A549 (cell line): Measurements from ENCODE around the gene MITF.

Experiments
- BHLHE40 ChIP-seq: IDR thresholded peaks from 2 replicates; pipeline ENCODE4 v1.6.1; 2012; ENCODE audit warnings: low read depth, low read length, inconsistent platforms
- CBX2 ChIP-seq: fragments of 200-600 bp; sonication (generic); IDR thresholded peaks from 2 replicates; pipeline ENCODE4 v1.6.1; 2016; ENCODE audit warnings: low read depth, mild to moderate bottlenecking, borderline replicate concordance
- CEBPB ChIP-seq, 2 experiments: fragments of >200 bp in 1 of 2; sonication (Bioruptor Twin) in 1 of 2; formaldehyde crosslinking in 1 of 2; IDR thresholded peaks; 2 replicates each; pipeline ENCODE4 v1.6.1; 2012 to 2016
- CHD4 ChIP-seq: fragments of 200-600 bp; sonication (generic); IDR thresholded peaks from 2 replicates; pipeline ENCODE4 v1.6.1; 2016; ENCODE audit warnings: antibody characterized with exemption, mild to moderate bottlenecking, borderline replicate concordance
- CTCF ChIP-seq: fragments of >200 bp; sonication (Bioruptor Twin); formaldehyde crosslinking; IDR thresholded peaks from 3 replicates; pipeline ENCODE4 v1.5.1; 2016
- EHF ChIP-seq: fragments of 250-450 bp; sonication (Bioruptor Pico); IDR thresholded peaks from 2 replicates; pipeline ENCODE4 v1.5.0; 2020; ENCODE audit warnings: mild to moderate bottlenecking
- HEYL ChIP-seq: fragments of 250-450 bp; sonication (Bioruptor Pico); IDR thresholded peaks from 2 replicates; pipeline ENCODE4 v1.8.0; 2021; ENCODE audit warnings: mild to moderate bottlenecking, moderate library complexity
- HMGXB4 ChIP-seq: fragments of 250-450 bp; sonication (Bioruptor Pico); IDR thresholded peaks from 2 replicates; pipeline ENCODE4 v1.5.0; 2021; ENCODE audit warnings: mild to moderate bottlenecking, moderate library complexity, borderline replicate concordance
- MAX ChIP-seq: IDR thresholded peaks from 2 replicates; pipeline ENCODE4 v1.6.1; 2012
- MYC ChIP-seq: IDR thresholded peaks from 2 replicates; pipeline ENCODE4 v1.6.1; 2012; ENCODE audit warnings: mild to moderate bottlenecking, inconsistent platforms, low read length, improper control_type of control experiment, borderline replicate concordance
- RAD21 ChIP-seq, 2 experiments: fragments of >200 bp in 1 of 2; sonication (Bioruptor Twin) in 1 of 2; formaldehyde crosslinking in 1 of 2; IDR thresholded peaks in 1 of 2; conservative IDR thresholded peaks in 1 of 2; 2 replicates in 1 of 2; 3 replicates in 1 of 2; pipeline ENCODE4 v1.6.1; 2012 to 2018; ENCODE audit warnings: inconsistent platforms in 1 of 2
- RFX5 ChIP-seq: fragments of 450-650 bp; IDR thresholded peaks from 2 replicates; pipeline ENCODE4 v1.7.1; 2014; ENCODE audit warnings: antibody characterized with exemption, mild to moderate bottlenecking, moderate library complexity
- USF2 ChIP-seq: fragments of 450-650 bp; IDR thresholded peaks from 2 replicates; pipeline ENCODE4 v1.6.1; 2014; ENCODE audit warnings: antibody characterized with exemption

GRCh38 chr3:69807674-69808073 is 68.4 kb downstream of the MITF start:
- TF ChIP-seq CHD4 = no peak
- no peak for TF ChIP-seq CTCF
- no peak for TF ChIP-seq RFX5
- TF ChIP-seq BHLHE40 = no peak
- no peak for TF ChIP-seq HMGXB4
- no peak for TF ChIP-seq HEYL (CRISPR knock-in tag)
- no peak for TF ChIP-seq EHF (CRISPR knock-in tag)
- no peak for TF ChIP-seq MAX
- TF ChIP-seq CBX2 = no peak
- no peak for TF ChIP-seq RAD21 (conservative IDR thresholded peaks at IDR 0.05 in 1 of 2, IDR thresholded peaks at IDR 0.05 in 1 of 2)
- no peak for TF ChIP-seq CEBPB (IDR thresholded peaks at IDR 0.05)
- no peak for TF ChIP-seq MYC
- no peak for TF ChIP-seq USF2
